Renal cortical epithelial cell (primary cell): ENCODE data around the gene CD248. TPM values are rescaled to one million over a fixed set of nuclear protein-coding genes. Genes with fewer than 3 reads are reported as not detected.
"Not testable (repeated sequence)": the region's sequence is repeated elsewhere in the genome, so short reads cannot be mapped to it uniquely, and the experiment has no call there.

Experiments
- DNase-seq: peaks from one replicate; pipeline ENCODE4 v3.0.0-alpha.2; 2011; ENCODE audit warnings: low read depth
- total RNA-seq: library from RNA; depleted of rRNA; stranded (reverse); fragments of >200 nt; gene quantifications from 2 replicates; pipeline ENCODE4 v1.2.3, GENCODE V29; 2014

CD248 gene
- total RNA-seq, 1 donor from 2014 or later, result not detected

GRCh38 chr11:66313321-66314185 is 3.3 kb downstream of the CD248 start:
- DNase-seq, result no peak

GRCh38 chr11:66312549-66313320 is 4.1 kb downstream of the CD248 start:
- peak; percentile 92 for DNase-seq

DNA sequence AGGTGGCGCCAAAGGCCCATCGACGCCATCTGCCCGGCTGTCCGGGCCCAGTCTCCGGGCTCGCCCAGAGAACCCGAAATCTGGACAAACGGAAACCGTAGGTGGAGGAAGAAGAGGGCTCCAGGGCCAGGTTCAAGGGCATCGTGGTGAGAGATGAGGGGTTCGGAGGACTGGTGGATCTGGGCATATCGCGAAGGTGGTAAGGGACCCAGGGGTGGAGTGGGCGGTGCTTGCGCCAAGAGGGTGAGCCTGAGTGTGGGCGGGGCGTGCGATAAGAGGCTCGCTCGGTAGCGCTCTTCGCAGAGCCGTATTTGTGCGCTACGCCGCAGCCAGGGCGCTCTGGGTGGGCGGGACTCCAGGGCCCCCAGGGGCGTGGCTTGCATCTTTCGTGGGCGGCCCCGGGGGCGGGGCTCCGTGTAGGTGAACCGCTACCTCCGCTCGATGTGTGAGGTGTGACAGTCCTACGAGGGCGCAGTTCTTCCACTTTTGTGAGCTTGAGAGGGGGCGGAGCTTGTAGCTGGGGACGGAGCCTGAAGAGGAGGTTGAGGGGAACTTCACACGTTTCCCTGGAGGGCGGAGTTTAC is 4.8 kb downstream of the CD248 start:
- peak; percentile 87 for DNase-seq

GRCh38 chr11:66311470-66311964 is 5.3 kb downstream of the CD248 start:
- DNase-seq, result no peak

- DNase-seq, result not testable (repeated sequence)
Measured at GRCh38 chr11:66310803-66311440, 5.9 kb downstream of the CD248 start.

GRCh38 chr11:66310324-66310723 is 6.5 kb downstream of the CD248 start:
- DNase-seq, result no peak

- DNase-seq, result no peak
Measured at GRCh38 chr11:66309475-66309874, 7.4 kb downstream of the CD248 start.

DNA sequence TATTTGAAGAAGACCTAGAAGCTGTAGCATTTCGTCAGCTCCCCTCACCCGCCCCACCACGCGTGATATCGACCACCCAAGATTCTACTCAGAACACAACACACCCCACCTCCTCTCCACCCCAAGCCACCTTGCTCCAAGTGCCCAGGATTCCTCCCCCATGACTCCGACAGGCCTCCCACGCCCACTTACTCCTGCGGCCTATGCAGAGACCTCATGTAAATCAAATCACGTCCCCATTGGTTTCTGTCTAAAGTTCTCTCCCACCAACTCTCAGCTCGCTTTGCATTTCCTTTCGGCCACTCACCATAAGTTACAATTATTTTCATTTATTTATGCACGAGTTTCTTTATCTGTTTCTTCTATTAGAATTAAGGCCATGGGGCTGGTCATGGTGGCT is 14.2 kb downstream of the CD248 start:
- no peak for DNase-seq

GRCh38 chr11:66299186-66299585 is 17.7 kb downstream of the CD248 start:
- no peak for DNase-seq

DNA sequence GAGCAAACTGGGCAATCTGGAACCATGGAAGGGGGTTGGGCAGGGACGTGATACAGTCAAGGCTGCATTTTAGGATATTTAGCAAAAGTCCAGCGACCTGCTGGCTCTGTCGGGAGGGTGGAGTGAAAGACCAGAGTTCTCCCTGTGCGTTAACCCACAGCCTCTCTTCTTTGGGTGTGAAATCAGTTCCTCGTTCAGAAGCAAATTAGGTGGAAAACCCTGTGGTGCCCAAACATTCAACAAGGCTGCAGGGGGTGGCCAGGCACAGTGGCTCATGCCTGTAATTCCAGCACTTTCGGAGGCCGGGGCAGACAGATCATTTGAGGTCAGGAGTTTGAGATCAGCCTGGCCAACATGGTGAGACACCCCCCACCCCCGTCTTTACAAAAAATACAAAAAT is 19.2 kb downstream of the CD248 start:
- DNase-seq, result no peak

DNA sequence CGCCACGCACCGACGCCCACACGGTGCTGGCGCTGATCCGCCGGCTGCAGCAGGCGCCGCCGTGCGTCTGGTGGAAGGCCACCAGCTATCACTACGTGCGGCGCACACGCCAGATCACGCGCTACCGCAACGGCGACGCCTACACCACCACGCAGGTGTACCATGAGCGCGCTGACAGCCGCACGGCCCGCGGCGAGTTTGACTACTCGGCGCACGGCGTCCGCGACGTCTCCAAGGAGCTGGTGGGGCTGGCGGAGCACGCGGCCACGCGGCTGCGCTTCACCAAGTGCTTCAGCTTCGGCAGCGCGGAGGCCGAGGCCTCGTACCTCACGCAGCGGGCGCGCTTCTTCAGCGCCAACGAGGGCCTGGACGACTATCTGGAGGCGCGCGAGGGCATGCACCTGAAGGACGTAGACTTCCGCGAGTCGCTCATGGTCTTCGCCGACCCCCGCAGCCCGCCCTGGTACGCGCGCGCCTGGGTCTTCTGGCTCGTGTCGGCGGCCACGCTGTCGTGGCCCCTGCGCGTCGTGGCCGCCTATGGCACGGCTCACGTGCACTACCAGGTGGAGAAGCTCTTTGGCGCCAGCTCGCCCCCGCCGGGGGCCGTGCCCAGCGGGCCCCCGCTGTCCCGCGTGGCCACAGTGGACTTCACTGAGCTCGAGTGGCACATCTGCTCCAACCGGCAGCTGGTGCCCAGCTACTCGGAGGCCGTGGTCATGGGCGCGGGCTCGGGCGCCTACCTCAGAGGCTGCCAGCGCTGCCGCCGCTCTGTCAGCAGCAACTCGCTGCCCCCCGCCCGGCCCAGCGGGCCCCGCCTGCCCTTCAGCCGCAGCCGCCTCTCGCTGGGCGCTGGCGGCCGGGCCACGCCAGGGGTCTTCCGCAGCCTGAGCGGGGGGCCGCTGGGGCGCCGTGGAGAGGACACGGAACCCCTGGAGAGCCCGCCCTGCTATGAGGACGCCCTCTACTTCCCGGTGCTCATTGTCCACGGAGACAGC is 21.9 kb downstream of the CD248 start:
- DNase-seq, result no peak

- no peak for DNase-seq
Measured at GRCh38 chr11:66293777-66294625, 22.8 kb downstream of the CD248 start.

DNA sequence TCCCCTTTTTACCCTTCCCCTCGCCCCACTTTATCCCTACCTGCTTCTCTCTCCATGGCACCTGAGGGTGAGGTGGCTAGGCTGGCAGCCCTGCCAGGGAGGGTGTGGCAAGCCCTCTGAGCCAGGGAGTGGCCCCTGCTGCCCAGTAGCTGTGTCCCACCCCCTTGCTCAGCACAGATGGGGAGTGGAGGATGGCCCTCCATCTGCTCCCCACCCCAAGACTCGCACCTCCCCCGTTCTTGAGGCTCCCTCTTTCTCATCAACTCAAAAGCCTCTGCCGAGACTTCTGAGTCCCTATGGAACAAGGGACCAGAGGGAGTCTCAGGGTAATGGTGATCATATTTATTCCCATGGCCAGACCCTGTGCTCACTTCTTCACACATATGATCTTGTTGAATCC is 23.5 kb downstream of the CD248 start:
- no peak for DNase-seq

- no peak for DNase-seq
Measured at GRCh38 chr11:66292543-66293332, 24.1 kb downstream of the CD248 start.

DNA sequence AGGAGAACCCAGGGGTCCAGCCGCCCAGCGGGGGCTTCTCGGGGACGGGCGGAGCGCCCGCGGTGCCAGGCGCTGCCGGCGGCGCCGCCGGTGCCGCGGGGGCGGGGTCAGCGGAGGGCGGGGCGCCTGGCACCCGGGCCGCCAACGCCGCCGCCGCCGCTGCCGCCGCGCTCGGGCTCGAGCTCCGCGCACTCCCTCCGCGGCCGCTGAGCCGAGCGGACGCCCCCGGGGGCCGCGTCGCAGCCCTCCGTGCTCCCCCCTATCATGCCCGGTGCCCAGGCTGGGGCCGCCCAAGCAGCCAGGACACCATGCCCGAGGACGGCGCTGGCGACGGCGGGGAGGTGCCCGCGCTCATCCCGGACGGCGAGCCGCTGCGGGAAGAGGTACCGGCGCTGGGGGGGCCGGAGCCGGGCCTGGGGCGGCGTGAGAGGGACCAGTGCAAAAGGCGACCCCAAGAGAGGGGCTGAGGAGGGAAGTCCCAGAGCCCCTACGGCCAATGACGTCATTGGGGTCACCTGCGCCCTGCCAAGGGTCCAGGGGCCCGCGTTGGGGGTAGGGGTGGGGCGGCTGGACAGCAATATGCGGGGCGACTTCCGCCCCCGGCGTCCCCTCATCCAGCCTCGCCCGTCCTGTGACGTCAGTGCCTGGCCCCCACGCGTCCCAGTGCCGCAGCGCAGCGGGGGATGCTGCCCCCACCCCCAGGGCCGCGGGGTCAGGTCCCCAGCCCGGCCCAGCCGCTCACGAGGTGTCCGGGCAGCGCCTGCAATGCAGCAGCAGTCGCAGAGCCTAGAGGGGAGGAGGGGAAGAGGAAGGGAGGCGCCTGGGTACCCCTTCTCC is 24.9 kb downstream of the CD248 start, which contains the start of gene TMEM151A:
Gene TMEM151A, plus strand, starts transcription at position 189 of the 837 bp plus-strand sequence. Its CDS starts 120 bp downstream, at position 309.
- DNase-seq, result no peak

DNA sequence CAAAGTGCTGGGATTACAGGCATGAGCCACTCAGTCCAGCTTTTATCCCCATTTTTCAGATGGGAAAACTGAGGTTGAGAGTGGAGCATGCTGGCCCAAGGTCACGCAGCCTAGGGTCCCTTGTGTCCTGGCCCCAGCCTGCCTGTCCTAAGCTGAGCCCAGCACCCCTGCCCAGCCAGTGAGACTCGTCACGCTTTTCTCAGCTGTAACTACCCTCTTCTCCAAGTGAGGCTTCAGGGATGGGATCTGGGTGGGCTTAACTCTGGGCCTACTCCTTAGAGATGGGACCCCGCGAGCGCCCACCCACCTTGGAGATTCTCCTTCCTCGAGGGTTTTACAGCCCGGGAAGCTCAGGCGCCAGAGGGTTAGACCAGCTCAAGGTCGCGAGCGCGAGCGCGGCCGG is 25.5 kb downstream of the CD248 start:
- DNase-seq, result no peak

- DNase-seq, result no peak
Measured at GRCh38 chr11:66290330-66290621, 26.6 kb downstream of the CD248 start.
